Left cardiac atrium (tissue), 2 donors: Measurements from ENCODE around the gene SLC16A3. TPM values are rescaled to one million over a fixed set of nuclear protein-coding genes. Genes with fewer than 3 reads are reported as not detected.

Source experiments
- microRNA-seq, 2 donors: library from miRNA; unstranded; fragments of <30 nt; microRNA quantifications; one replicate each; pipeline ENCODE4 v1.2.0, GENCODE V29; 2020
- total RNA-seq, 2 donors: library from RNA; stranded (reverse); fragmentation: NEBNext Ultra II Directional; extraction: Animal tissue kit (Norgen Biotek cat#: 25700); gene quantifications; one replicate each; pipeline ENCODE4 v1.2.1, GENCODE V29; 2021
- donor health status: DM: no; HTN: yes; CAD: no; lungs with severe emphysema.
- donor health status: DM: yes; HTN: yes; CAD: no.

The SLC16A3 gene
- total RNA-seq, 2 donors from 2014 or later = 18.4 to 35.7 TPM

Small RNA genes within 50 kb of the gene (microRNA-seq; reads per million reads assigned to microRNA genes)
- 0 reads per million in 2 donors for gene MIR6787

Other genes with a start within 250 kb of the SLC16A3 start
- 10 to 100 TPM; 27.2 to 37.2 TPM for gene CENPX, start 206.2 kb upstream of the SLC16A3 start, total RNA-seq
- gene LRRC45, start 205.7 kb upstream of the SLC16A3 start, total RNA-seq = 1 to 10 TPM; 3.7 to 7.9 TPM
- 1 to 10 TPM; 3.8 to 4.2 TPM for gene RAC3, start 197.4 kb upstream of the SLC16A3 start, total RNA-seq
- gene DCXR, start 191.3 kb upstream of the SLC16A3 start, total RNA-seq = 100 to 1,000 TPM; 132 to 161 TPM
- 10 to 100 TPM; 16.4 to 22.4 TPM for gene RFNG, start 177.2 kb upstream of the SLC16A3 start, total RNA-seq
- gene GPS1, start 177.1 kb upstream of the SLC16A3 start, total RNA-seq = 10 to 100 TPM; 72.2 to 79.3 TPM
- gene DUS1L, start 163.2 kb upstream of the SLC16A3 start, total RNA-seq = 10 to 100 TPM; 59.2 to 65.4 TPM
- 100 to 1,000 TPM; 220 to 646 TPM for gene FASN, start 130.8 kb upstream of the SLC16A3 start, total RNA-seq
- 10 to 100 TPM; 11.9 to 17.2 TPM for gene CCDC57, start 16.2 kb upstream of the SLC16A3 start, total RNA-seq
- 10 to 100 TPM; 63.6 to 88.2 TPM for gene CSNK1D, start 44.7 kb downstream of the SLC16A3 start, total RNA-seq
- 1 to 10 TPM in 1 of 2 donors, under 1 TPM in 1; 0.60 to 1.8 TPM for gene CD7, start 88.6 kb downstream of the SLC16A3 start, total RNA-seq
- 10 to 100 TPM in 1 of 2 donors, 1 to 10 TPM in 1; 6.6 to 12.6 TPM for gene SECTM1, start 104.7 kb downstream of the SLC16A3 start, total RNA-seq
- not detected for gene TEX19, start 130.2 kb downstream of the SLC16A3 start, total RNA-seq
- gene UTS2R, start 142.7 kb downstream of the SLC16A3 start, total RNA-seq = 1 to 10 TPM in 1 of 2 donors, under 1 TPM in 1; 0.32 to 1.4 TPM
- gene HEXD, start 189.3 kb downstream of the SLC16A3 start, total RNA-seq = 10 to 100 TPM; 14.3 to 16.3 TPM
- 10 to 100 TPM; 27.2 to 32.0 TPM for gene OGFOD3, start 189.5 kb downstream of the SLC16A3 start, total RNA-seq
- 10 to 100 TPM; 42.1 to 43.6 TPM for gene CYBC1, start 221.7 kb downstream of the SLC16A3 start, total RNA-seq
- gene NARF, start 229.7 kb downstream of the SLC16A3 start, total RNA-seq = 10 to 100 TPM; 63.7 to 65.9 TPM